ENCODE measurements around the gene CNTN4.

CNTN4 gene

GRCh38 chr3:2870724-2871333 is 772.2 kb downstream of the CNTN4 start:
- H3K36me3 ChIP-seq (ENCODE audit: insufficient read depth, low read length), result no peaks in the 10 kb centered on the region
- no peak for DNase-seq (ENCODE audit: low read depth, low spot score)
- H3K4me3 ChIP-seq, result no peak overlapping the region
- no peaks in the 10 kb centered on the region for H3K9me3 ChIP-seq (ENCODE audit: low read depth, low read length)
- TF ChIP-seq FOXP2 (optimal IDR thresholded peaks at IDR 0.05; ENCODE audit: control extremely low read depth, extremely low read length, insufficient read depth), result no peak
- TF ChIP-seq POLR2AphosphoS5 (IDR thresholded peaks at IDR 0.05; ENCODE audit: borderline replicate concordance, low read depth, low read length), result no peak
- TF ChIP-seq EZH2 (IDR thresholded peaks at IDR 0.05), result no peak
- no peak overlapping the region for H3K9ac ChIP-seq (ENCODE audit: insufficient read length)
- no peak overlapping the region for H3K27ac ChIP-seq

DNA sequence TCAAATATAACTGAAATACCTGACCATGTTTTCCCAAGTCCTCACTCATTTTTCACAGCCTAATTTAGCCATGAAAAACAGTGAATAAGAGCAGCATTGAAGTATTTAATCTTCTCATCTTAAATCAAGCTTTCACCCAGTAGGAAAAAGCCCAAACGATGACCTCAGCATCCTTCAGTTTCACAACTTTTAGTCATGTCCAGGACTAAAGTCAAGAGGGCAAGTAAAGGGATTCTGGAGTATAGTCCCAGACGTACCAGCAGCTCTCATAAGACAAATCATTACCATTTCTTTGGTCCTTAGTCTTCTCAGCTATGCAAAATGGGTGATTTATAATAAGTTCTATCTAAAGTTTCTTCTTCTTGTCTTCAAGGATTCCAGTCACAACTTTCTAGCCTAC is 774.2 kb downstream of the CNTN4 start:
- Histone ChIP-seq H3K9ac (ENCODE audit: insufficient read length) (no peak overlapping the region), H3K36me3 (ENCODE audit: insufficient read depth, low read length) (no peaks in the 10 kb centered on the region), H3K27ac (no peak overlapping the region), H3K9me3 (ENCODE audit: low read depth, low read length) (no peaks in the 10 kb centered on the region), H3K4me3 (no peak overlapping the region)
- DNase-seq (ENCODE audit: low read depth, low spot score), result no peak
- no peak for TF ChIP-seq EZH2 (IDR thresholded peaks at IDR 0.05)
- TF ChIP-seq FOXP2 (optimal IDR thresholded peaks at IDR 0.05; ENCODE audit: control extremely low read depth, extremely low read length, insufficient read depth), result no peak
- no peak for TF ChIP-seq POLR2AphosphoS5 (IDR thresholded peaks at IDR 0.05; ENCODE audit: borderline replicate concordance, low read depth, low read length)

- H3K9me3 ChIP-seq (ENCODE audit: low read depth, low read length), result no peaks in the 10 kb centered on the region
- H3K4me3 ChIP-seq, result no peak overlapping the region
- no peak overlapping the region for H3K27ac ChIP-seq
- no peak for TF ChIP-seq FOXP2 (optimal IDR thresholded peaks at IDR 0.05; ENCODE audit: control extremely low read depth, extremely low read length, insufficient read depth)
- TF ChIP-seq POLR2AphosphoS5 (IDR thresholded peaks at IDR 0.05; ENCODE audit: borderline replicate concordance, low read depth, low read length), result no peak
- TF ChIP-seq EZH2 (IDR thresholded peaks at IDR 0.05), result no peak
- no peak overlapping the region for H3K9ac ChIP-seq (ENCODE audit: insufficient read length)
- no peaks in the 10 kb centered on the region for H3K36me3 ChIP-seq (ENCODE audit: insufficient read depth, low read length)
- no peak for DNase-seq (ENCODE audit: low read depth, low spot score)
Observed at GRCh38 chr3:2873986-2874385, 775.3 kb downstream of the CNTN4 start.

- DNase-seq (ENCODE audit: low read depth, low spot score), result no peak
- no peak for TF ChIP-seq POLR2AphosphoS5 (IDR thresholded peaks at IDR 0.05; ENCODE audit: borderline replicate concordance, low read depth, low read length)
- TF ChIP-seq EZH2 (IDR thresholded peaks at IDR 0.05), result no peak
- TF ChIP-seq FOXP2 (optimal IDR thresholded peaks at IDR 0.05; ENCODE audit: control extremely low read depth, extremely low read length, insufficient read depth), result no peak
- H3K36me3 ChIP-seq (ENCODE audit: insufficient read depth, low read length), result no peaks in the 10 kb centered on the region
- H3K9me3 ChIP-seq (ENCODE audit: low read depth, low read length), result no peaks in the 10 kb centered on the region
- H3K27ac ChIP-seq, result no peak overlapping the region
- H3K4me3 ChIP-seq, result no peak overlapping the region
- no peak overlapping the region for H3K9ac ChIP-seq (ENCODE audit: insufficient read length)
Observed at GRCh38 chr3:2875699-2876098, 777.0 kb downstream of the CNTN4 start.

DNA sequence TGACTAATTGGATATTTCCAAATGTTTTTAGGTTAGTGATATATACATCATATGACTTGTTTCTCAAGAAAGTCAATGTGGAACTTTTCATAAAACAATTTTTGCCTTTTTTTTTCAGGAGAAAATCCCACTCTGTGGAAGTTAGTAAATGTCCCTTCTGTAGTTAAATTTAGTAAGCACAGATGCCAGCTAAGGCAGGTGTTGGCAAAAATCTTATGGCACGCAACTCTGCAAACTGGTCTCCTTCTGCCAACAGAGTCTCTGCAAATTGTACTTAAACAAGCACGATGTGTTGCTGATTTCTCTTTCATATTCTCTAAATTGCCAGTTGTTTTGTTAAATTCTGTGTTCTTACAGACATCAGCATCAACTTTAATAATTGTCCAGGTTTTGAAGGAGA is 777.7 kb downstream of the CNTN4 start:
- TF ChIP-seq FOXP2 (optimal IDR thresholded peaks at IDR 0.05; ENCODE audit: control extremely low read depth, extremely low read length, insufficient read depth), result no peak
- TF ChIP-seq POLR2AphosphoS5 (IDR thresholded peaks at IDR 0.05; ENCODE audit: borderline replicate concordance, low read depth, low read length), result no peak
- no peak for TF ChIP-seq EZH2 (IDR thresholded peaks at IDR 0.05)
- Histone ChIP-seq H3K4me3 (no peak overlapping the region), H3K27ac (no peak overlapping the region), H3K9me3 (ENCODE audit: low read depth, low read length) (no peaks in the 10 kb centered on the region), H3K36me3 (ENCODE audit: insufficient read depth, low read length) (no peaks in the 10 kb centered on the region), H3K9ac (ENCODE audit: insufficient read length) (no peak overlapping the region)
- DNase-seq (ENCODE audit: low read depth, low spot score), result no peak

DNA sequence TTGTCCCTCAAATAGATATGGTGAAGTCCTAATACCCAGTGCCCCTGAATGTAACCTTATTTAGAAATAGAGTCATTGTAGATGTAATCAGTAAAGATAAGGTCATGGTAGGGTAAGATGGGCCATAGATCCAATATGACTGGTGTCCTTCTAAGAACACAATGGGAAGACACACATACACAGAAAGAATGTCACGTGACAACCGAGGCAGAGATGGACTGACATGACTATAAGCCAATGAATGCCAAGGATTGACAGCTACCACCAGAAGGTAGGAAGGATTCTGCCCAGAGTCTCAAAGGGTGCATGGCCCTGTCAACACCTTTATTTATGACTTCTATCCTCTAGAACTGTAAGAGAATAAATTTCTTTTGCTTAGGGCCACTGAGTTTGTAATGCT is 780.4 kb downstream of the CNTN4 start:
- TF ChIP-seq POLR2AphosphoS5 (IDR thresholded peaks at IDR 0.05; ENCODE audit: borderline replicate concordance, low read depth, low read length), result no peak
- Histone ChIP-seq H3K4me3 (no peak overlapping the region), H3K9ac (ENCODE audit: insufficient read length) (no peak overlapping the region), H3K9me3 (ENCODE audit: low read depth, low read length) (no peaks in the 10 kb centered on the region), H3K36me3 (ENCODE audit: insufficient read depth, low read length) (no peaks in the 10 kb centered on the region), H3K27ac (no peak overlapping the region)
- DNase-seq (ENCODE audit: low read depth, low spot score), result no peak

GRCh38 chr3:2879587-2879986 is 780.9 kb downstream of the CNTN4 start:
- TF ChIP-seq POLR2AphosphoS5 (IDR thresholded peaks at IDR 0.05; ENCODE audit: borderline replicate concordance, low read depth, low read length), result no peak
- TF ChIP-seq EZH2 (IDR thresholded peaks at IDR 0.05), result no peak
- TF ChIP-seq FOXP2 (optimal IDR thresholded peaks at IDR 0.05; ENCODE audit: control extremely low read depth, extremely low read length, insufficient read depth), result no peak
- no peaks in the 10 kb centered on the region for H3K9me3 ChIP-seq (ENCODE audit: low read depth, low read length)
- no peak for DNase-seq (ENCODE audit: low read depth, low spot score)
- H3K27ac ChIP-seq, result no peak overlapping the region
- H3K4me3 ChIP-seq, result no peak overlapping the region
- H3K9ac ChIP-seq (ENCODE audit: insufficient read length), result no peak overlapping the region
- H3K36me3 ChIP-seq (ENCODE audit: insufficient read depth, low read length), result no peaks in the 10 kb centered on the region

DNA sequence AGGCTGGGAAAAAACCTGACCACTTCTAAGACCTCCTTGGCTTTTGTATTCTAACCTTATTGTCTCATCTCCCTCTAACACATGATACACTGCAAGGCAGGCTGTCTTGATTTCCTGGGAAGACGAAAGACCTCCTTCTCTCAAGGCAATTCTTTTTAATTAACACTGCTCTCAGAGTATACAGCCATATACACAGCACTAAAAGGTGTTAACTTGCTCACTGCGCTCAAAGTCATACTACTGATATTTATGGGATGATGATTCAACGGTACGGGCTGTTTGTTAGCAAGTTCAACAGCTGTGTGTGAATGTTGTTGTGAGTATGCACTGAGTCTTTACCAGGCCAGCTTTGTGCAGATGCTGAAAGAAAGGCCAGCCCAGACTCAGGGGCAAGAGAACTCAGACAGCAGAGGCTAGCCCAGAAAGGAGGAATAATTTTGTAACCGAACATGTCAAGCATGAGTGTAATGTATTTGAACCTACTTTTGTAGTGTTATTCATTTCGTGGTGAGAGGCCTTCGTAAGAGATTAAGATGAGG is 781.6 kb downstream of the CNTN4 start:
- Histone ChIP-seq H3K9me3 (ENCODE audit: low read depth, low read length) (no peaks in the 10 kb centered on the region), H3K27ac (no peak overlapping the region), H3K36me3 (ENCODE audit: insufficient read depth, low read length) (no peaks in the 10 kb centered on the region), H3K4me3 (no peak overlapping the region), H3K9ac (ENCODE audit: insufficient read length) (no peak overlapping the region)
- no peak for DNase-seq (ENCODE audit: low read depth, low spot score)
- TF ChIP-seq FOXP2 (optimal IDR thresholded peaks at IDR 0.05; ENCODE audit: control extremely low read depth, extremely low read length, insufficient read depth) (no peak), POLR2AphosphoS5 (IDR thresholded peaks at IDR 0.05; ENCODE audit: borderline replicate concordance, low read depth, low read length) (no peak), EZH2 (IDR thresholded peaks at IDR 0.05) (no peak)

- DNase-seq (ENCODE audit: low read depth, low spot score), result no peak
- no peak for TF ChIP-seq POLR2AphosphoS5 (IDR thresholded peaks at IDR 0.05; ENCODE audit: borderline replicate concordance, low read depth, low read length)
- TF ChIP-seq EZH2 (IDR thresholded peaks at IDR 0.05), result no peak
- TF ChIP-seq FOXP2 (optimal IDR thresholded peaks at IDR 0.05; ENCODE audit: control extremely low read depth, extremely low read length, insufficient read depth), result no peak
- Histone ChIP-seq H3K36me3 (ENCODE audit: insufficient read depth, low read length) (no peaks in the 10 kb centered on the region), H3K4me3 (no peak overlapping the region), H3K27ac (no peak overlapping the region), H3K9ac (ENCODE audit: insufficient read length) (no peak overlapping the region), H3K9me3 (ENCODE audit: low read depth, low read length) (no peaks in the 10 kb centered on the region)
Observed at GRCh38 chr3:2883283-2883682, 784.6 kb downstream of the CNTN4 start.

Measured in SK-N-MC (cell line).